IMR-90 (cell line): Measurements from ENCODE around the gene HOXA5.

ENCODE experiments used
- BHLHE40 ChIP-seq: fragments of 150-350 bp; IDR thresholded peaks from 2 replicates; pipeline ENCODE4 v1.6.1; 2016; ENCODE audit warnings: mild to moderate bottlenecking, low read depth, low read length
- CTCF ChIP-seq: conservative IDR thresholded peaks from 2 replicates; pipeline ENCODE4 v1.5.1; 2012; ENCODE audit warnings: mild to moderate bottlenecking, low read depth, low read length, improper control_type of control experiment
- MAZ ChIP-seq: IDR thresholded peaks from 2 replicates; pipeline ENCODE4 v1.6.1; 2012; ENCODE audit warnings: low read depth, mild to moderate bottlenecking, low read length, improper control_type of control experiment, moderate library complexity, borderline replicate concordance
- POLR2A ChIP-seq: IDR thresholded peaks from 2 replicates; pipeline ENCODE4 v1.6.1; 2012; ENCODE audit warnings: mild to moderate bottlenecking, low read depth, low read length
- RAD21 ChIP-seq: IDR thresholded peaks from 2 replicates; pipeline ENCODE4 v1.6.1; 2012; ENCODE audit warnings: low read length, improper control_type of control experiment
- RCOR1 ChIP-seq: IDR thresholded peaks from 2 replicates; pipeline ENCODE4 v1.6.1; 2012; ENCODE audit warnings: mild to moderate bottlenecking, low read length, improper control_type of control experiment; ENCODE audit not compliant: insufficient replicate concordance
- RFX5 ChIP-seq: IDR thresholded peaks from 2 replicates; pipeline ENCODE4 v1.8.0; 2012; ENCODE audit warnings: low read depth, mild to moderate bottlenecking, low read length, moderate library complexity

- TF ChIP-seq CTCF (no peak), RFX5 (no peak), RAD21 (no peak), RCOR1 (no peak), POLR2A (no peak; the same call in 1 of the 2 replicates), BHLHE40 (no peak), MAZ (no peak)
Observed at GRCh38 chr7:27101957-27102580, 41.4 kb downstream of the HOXA5 start.
